HG02885 (cell line): ENCODE data around the gene TRPC4AP.
"Not testable (repeated sequence)": the region's sequence is repeated elsewhere in the genome, so short reads cannot be mapped to it uniquely, and the experiment has no call there.

Experiments used
- ATAC-seq: cut with Tn5 transposase; IDR thresholded peaks from one replicate; pipeline ENCODE4 v1.9.1; 2021; ENCODE audit warnings: mild to moderate bottlenecking; ENCODE audit not compliant: unreplicated experiment, poor library complexity

The TRPC4AP gene

DNA sequence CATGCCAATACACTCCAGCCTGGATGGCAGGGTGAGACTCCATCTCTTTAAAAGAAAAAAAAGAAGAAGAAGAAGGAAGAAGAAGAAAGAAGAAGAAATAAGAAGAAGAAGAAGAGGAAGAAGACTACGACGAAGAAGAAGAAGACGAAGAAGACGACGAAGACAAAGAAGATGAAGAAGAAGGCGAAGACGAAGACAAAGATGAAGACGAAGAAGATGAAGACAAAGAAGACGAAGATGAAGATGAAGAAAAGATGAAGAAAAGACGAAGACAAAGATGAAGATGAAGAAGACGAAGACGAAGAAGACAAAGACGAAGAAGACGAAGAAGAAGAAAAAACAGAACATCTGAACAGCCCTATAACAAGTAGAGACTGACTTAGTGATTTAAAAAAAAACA, 33.0 kb downstream of the TRPC4AP start:
- no peak for ATAC-seq

DNA sequence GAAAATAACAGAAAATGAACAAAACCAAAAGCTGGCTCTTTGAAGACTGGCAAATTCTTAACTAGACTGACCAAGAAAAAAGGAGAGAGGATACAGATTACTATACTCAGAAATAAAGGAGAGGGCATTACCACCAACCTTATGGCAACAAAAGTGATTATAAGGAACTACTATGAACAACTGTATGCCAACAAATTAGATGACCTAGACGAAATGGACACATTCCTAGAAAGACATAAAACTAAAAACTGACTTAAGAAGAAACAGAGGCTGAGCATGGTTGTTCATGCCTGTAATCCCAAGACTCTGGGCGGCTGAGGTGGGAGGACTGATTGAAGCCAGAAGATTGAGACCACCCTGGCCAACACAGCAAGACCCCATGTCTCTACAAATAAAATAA, 33.5 kb downstream of the TRPC4AP start:
- no peak for ATAC-seq

DNA sequence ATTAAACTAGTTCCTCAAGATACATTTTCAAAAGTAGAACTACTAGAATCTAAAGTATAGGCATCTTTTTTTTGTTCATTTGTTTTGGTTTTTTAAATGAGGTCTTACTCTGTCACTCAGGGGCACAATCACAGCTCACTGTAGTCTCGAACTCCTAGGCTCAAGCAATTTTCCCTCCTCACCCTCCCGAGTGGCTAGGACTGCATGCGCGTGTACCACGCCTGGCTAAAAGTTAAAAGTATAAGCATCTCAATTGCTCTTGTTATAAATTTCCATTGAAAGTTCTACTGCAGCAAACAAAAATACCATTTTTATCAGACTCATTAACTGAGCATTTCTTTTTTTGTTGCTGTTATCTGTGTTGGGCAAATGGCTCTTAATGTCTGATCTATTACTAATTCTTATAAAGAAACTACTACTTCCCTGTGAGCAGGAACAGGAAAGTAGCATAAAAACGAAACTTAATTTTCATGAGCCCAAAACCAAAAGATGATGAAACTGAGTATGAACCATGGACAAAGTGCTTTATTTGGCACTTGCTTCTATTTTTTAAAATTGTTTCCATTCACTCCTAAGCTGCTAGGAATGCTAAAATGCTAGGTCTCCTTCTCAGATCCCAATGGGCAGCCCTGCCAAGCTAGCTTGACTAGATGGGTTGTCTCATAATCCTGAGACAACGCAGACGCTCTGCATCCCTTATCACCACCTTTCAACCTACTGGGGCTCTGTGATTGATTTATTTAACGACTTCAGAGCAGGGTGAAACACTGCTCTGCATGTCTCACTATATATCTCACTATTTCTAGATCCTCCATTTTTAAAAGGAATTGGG, 36.9 kb downstream of the TRPC4AP start:
- peak; percentile 45 for ATAC-seq

DNA sequence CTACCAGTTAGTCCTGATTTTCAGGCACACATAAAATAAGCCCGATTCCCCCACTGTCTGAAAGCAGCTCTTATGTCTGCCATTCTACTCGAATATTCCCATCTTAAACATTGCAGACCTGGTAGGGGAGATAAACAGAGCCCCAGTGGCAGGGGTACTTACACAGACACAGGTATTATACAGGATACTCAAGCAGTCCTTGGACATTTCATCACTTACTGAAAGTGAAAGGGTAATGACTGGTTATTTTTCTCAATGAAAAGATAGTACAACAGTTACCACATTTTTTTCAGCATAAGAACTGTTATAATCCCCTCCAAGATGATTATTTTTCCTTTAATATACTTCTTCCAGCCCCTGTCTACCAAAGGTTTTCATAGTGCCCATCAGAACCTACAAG, 37.8 kb downstream of the TRPC4AP start:
- ATAC-seq = no peak

DNA sequence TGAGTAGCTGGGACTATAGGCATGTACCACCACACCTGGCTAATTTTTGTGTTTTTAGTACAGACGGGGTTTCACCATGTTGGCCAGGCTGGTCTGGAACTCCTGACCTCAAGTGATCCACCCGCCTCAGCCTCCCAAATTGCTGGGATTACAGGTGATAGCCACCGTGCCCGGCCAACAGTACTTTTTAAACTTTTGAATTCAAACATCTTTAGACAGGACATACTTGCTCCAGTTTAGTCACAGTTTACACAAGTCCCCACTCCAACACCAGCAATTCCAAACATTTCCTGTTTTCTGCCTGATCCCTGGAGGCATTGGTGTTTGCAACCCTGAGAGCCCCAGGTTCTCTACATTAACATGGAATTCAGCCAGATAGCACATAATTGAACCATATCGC, 40.0 kb downstream of the TRPC4AP start:
- ATAC-seq = not testable (repeated sequence)

DNA sequence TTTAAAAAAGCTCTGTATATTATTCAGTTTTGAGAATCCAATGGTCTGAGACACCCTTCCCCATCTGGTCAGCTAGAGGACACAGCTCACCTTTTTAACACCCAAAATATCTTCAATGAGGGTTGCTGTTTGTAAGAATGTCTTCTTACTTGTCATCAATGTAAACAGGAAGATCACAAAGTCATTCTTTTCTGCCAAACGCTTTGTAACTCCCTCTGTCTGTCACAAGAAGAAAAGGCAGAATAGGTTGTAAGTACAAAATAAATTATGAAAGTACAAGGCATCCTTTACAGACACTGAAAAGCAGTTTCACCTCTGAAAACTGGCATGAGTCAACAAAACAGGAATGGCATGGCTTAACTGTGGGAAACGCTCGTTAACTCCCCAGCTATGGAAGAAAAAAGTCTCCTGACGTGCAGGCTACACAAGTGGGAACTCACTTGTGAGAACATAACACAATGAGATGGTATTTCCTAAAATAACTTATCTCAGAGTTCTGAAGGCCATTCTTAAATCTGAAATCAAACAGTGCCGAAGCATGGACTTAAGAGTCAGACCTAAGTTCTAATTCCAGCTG, 42.7 kb downstream of the TRPC4AP start:
- no peak for ATAC-seq

DNA sequence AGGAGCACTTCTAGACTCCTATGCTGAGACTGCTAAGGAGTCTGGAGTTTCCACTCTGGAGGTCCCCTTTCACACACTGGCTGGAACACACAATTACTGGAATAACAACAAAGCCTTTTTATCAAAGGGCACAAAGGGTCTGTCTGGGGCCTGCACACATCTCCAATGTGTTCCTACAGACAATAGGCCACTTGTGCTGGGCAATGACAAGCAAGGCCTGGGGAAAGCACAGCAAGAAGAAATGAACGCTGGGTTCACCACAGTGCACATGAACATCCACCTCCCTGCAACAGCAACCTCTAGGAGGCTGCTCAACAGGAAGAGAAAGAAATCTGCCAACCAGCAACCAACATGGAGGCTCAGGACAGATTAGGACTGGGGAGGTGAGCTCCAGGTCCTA, 43.9 kb downstream of the TRPC4AP start:
- ATAC-seq = no peak

DNA sequence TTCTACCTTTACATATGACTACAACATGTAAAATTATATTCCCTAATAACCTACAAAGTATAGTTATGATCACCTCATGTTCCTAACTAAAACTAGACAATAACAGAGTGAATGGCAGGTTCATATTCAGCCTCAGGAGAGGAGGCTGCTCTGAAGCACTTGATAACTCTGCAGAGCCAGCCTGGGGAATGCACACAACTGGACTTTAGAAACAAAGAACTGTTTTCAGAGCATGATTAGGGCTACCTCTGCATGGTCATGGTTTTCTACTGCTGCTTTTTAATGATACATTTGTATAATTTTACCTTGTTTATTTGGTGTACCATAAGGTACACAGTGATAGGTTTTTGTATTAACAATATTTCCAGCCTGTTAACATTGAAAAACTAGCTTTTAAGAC, 50.3 kb downstream of the TRPC4AP start:
- ATAC-seq = no peak

DNA sequence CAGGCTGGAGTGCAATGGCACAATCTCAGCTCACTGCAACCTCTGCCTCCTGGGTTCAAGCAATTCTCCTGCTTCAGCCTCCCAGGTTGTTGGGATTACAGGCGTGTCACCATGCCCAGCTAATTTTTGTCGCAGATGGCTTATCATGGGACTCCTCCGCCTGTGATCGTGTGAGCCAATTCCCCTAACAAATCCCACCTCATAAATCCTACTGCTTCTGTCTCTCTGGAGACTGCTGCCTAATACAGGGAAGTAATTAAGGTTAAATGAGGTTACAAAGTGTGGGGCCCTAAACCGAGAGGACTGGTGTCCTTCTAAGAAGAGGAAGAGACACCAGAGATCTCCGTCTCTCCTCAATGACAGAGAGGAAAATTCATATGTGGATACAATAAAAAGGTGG, 52.0 kb downstream of the TRPC4AP start:
- ATAC-seq = no peak

DNA sequence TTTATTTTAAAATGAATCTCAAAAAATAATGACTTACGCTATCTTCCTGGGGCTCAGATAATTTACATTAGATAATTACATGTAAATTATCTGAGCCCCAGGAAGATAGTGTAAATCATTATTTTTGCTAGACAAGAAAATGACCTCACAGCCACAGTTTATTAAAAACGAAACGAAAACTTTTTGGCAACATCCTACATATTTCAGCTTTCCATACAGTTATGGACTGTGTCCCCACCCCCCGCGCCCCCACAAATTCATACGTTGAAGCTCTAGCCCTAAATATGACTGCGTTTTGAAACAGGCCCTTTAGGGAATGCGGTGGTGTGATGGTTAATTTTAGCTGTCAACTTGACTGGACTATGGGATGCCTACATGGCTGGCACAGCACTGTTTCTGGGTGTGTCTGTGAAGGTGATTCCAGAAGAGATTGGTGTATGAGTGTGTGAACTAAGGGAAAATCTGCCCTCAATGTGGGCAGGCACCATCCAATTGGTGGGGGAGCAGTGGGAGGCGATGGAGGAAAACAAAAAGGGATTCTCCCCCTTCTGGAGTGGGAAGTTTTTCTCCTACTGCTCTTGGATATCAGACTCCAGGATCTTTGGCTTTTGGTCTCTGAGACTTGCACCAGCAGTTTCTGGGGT, 52.6 kb downstream of the TRPC4AP start:
- ATAC-seq = no peak

DNA sequence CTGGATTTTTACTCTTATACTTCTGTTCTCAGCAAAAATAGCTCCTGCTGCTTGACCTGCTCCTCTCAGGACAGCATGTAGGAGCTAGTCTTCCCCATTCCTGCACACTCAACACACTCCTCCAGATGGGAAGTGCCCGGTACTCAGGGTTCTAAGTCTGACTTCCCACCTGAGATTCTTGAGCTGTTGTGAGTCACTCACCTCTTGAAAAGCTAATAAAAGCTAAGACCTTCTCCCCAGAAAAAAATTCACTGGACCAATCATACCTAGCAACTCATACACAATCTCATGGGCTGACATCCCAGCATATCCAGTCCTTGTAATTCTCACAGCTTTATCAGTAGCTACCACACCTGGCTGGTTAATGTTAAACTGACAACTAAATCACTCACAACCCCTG, 53.5 kb downstream of the TRPC4AP start:
- no peak for ATAC-seq

DNA sequence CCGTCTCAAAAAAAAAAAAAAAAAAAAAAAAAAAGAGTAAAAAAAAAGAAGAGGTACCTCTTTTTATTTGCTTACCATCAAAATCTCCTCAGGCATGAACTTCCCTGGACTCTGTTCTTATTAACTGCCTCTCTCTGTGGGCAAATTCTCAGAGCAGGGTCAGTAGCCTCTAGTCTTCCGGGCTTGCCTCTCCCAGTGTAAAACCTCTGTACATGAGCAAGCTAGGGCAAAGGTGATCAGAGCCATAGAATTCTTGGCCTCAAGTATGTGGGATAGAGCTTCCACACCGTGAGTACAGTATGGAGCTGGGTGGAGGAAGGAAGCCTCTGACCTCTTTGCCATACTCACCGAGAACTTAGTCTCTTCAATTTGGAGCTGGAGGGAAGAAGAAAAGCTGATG, 58.5 kb downstream of the TRPC4AP start:
- no peak for ATAC-seq

DNA sequence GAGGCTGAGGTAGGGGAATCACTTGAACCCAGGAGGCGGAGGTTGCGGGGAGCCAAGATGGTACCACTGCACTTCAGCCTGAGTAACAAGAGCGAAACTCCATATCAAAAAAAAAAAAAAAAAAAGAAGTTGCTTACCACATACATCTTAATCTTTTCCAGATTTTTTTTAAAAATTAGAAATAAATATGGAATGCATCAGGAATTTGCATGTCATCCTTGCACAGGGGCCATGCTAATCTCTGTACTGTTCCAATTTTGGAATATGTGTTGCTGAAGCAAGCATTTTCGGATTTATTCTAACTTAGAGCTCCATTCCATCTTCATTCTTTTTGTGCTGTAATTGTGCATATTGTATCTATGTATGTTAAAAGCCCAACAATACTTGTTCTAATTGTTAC, 62.5 kb downstream of the TRPC4AP start:
- no peak for ATAC-seq

DNA sequence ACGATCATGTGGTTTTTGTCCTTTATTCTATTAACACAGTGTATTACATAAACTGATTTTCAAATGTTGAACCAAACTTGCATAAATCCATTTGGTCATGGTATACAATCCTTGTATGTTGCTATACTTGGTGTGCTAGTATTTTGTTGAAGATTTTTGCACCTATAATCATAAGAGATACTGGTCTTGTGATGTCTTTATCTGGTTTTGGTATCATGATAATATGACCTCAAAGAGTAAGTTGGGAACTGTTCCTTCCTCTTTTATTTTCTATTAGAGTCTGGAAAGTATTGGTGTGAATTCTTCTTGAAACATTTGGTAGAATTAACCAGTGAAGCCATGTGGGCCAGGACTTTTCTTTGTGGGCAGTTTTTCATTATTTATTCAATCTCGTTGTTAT, 65.3 kb downstream of the TRPC4AP start:
- no peak for ATAC-seq

DNA sequence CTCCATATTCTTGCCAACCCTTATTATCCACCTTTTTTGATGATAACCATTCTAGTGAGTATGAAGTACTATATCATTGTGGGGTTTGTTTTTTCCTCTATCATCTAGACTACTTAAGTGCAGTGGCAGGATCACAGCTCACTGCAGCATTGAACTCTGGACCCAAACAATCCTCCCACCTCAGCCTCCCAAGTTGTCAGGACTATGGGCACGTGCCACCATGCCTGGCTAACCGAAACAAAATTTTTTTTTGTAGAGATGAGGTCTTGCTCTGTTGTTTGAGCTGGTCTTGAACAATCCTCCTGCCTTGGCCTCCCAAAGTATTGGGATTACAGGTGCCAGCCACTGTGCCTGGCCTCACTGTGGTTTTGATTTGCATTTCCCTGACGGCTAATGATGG, 67.5 kb downstream of the TRPC4AP start:
- no peak for ATAC-seq

DNA sequence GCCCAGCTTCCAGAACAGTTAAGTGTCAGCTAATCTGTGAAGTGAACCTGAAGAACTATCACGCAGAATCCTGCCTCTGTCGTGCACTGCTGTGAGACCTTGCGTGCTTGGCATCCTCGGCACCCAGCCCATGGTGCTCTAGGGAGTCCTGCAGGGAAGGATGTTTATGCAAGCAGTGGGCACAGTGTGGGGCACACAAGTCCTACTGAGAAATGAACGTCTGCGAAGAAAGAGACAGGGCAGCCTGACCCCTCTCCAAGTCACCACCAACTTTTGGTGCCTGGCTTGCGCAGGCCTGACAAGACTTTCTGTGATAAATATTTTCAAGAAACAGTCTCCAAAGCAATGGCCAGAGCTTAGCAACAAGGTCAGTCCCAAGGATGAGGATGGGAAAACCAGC, 69.0 kb downstream of the TRPC4AP start:
- no peak for ATAC-seq

DNA sequence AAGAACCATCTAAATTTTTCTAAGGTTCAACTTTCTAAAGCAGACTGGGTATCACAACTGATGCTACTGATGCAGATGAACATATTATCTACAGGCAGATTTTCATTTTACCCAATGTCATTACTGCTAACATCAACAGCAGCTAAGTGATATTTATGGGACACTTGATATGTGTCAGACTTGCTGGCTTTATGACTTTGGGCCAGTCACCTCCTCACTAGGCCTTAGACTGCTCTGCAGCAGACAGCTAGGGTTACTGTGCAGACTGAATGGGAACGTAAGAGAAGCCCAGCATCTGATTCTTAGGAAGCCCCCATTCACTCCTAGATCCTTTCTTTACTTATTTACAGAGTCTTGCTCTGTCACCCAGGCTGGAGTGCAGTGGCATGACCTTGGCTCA, 70.8 kb downstream of the TRPC4AP start:
- ATAC-seq = no peak

DNA sequence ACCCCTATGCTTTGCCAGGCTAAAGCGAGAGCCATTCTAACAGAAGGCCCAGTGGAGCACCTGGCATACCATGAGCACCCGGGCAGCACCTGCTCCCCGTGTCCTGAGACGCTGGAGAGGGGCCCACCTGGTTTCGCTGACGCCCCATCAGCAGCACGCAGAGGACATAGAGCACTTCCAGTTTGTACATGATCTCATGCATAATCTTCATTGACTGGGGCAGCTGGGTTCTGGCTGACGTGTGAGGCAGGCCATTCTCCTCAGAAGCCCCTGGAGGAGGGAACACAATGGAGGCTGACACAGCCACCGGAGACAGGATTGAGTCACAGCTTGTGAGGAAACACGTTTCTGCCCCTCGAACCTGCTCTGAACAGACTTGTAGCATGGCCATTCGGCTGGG, 71.5 kb downstream of the TRPC4AP start:
- no peak for ATAC-seq

DNA sequence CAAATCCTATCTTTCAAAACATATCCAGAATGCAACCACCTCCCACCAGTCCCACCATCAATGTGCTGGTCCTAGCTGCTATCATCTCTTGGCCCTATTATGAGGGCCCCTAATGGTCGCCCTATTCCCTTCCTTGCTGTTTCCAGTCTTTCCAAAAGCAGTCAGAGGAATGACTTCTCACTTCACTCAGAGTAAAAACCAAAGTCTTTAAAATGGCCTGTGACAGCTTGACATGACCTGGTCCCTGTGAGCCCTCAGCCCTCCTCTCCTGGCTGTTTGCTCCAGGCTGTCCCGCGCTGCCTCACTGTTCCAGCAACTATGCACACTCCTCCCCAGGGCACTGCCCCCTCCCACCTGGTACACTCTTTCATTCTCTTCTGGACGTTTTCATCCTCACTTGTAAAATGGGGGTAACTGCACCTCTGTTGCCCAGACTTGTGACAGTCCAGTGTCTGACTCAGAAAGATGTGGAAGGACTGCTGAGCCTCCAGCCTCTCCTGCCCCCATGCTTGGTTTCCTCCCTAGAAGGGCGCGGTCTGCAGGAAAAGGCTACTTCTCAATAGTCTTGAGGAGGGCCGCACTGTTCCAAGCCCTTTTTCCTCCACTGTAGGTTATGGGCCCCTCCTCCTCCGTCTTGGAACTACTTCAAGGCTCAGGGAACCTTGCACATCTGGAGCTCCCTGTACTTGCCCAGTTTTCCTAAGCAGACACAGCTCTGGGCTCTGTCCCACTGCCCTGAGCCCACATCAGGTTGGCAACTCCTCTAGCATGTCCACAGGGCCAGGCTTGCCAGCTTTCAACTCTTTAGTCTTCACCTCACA, 72.3 kb downstream of the TRPC4AP start:
- ATAC-seq = no peak

DNA sequence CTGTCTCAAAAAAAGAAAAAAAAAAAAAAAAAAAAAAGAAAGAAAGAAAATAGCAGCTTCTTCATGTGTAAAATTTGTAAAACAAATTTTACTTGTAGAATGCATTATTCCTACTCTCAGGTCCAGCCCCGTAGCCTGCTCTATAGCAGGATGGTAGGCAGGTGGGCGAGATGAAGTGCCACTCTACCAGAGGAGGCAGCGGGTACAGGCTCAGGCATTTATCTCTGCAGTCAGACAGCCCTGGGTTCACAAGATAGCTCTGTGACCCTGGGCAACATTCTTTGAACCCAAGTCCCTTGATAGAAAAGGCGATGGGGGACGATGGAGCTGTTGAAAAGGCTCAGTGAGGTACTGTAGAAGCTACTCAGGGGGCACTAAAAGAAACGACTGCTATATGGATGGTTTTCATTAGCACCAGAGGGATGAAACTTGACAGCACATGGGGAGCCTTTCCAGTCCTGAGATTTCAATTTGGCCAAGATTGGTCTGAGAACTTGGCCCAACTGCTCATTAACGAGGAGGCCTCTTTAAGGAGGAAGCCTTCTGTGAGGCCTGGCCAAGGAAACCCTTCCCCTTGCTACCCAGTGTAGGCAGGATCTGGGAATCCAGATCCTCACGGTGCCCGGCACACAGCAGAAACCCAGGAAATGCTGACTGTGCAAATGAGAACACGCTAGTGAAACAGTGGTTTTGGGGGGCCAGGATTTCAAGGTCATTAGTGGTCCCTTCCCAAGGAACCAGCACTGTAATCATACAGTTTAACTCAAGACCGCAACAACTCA, 73.8 kb downstream of the TRPC4AP start:
- no peak for ATAC-seq
